GM18505 (cell line): ENCODE data around the gene SRPRB.

Experiments used
- ATAC-seq: cut with Tn5 transposase; IDR thresholded peaks from one replicate; pipeline ENCODE4 v1.9.1; 2021; ENCODE audit not compliant: unreplicated experiment
- POLR2A ChIP-seq: IDR thresholded peaks from 4 replicates; pipeline ENCODE4 v1.6.1; 2011; ENCODE audit warnings: borderline replicate concordance; ENCODE audit not compliant: insufficient read depth, insufficient read length; ENCODE audit errors: extremely low read depth

SRPRB gene

DNA sequence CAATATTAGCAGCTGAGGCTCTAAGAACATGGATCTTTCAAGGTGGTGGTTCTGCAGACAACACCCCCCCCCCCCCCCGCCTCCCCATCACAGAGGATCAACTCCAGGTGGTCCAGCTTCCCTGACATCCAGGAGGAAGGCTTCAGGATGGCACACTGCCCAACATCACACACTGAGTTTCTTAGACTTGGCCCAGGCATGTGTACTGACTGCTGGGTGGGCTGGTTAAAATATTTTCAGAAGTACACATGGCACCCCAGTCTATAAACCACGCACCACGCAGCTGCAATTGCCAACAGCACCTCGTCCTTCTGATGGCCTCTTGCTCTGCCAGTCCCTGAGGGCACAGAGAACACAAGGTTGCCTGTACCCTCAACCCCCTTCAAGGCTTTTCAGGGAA lies 22.1 kb downstream of the SRPRB start:
- no peak for TF ChIP-seq POLR2A
- ATAC-seq, result no peak

DNA sequence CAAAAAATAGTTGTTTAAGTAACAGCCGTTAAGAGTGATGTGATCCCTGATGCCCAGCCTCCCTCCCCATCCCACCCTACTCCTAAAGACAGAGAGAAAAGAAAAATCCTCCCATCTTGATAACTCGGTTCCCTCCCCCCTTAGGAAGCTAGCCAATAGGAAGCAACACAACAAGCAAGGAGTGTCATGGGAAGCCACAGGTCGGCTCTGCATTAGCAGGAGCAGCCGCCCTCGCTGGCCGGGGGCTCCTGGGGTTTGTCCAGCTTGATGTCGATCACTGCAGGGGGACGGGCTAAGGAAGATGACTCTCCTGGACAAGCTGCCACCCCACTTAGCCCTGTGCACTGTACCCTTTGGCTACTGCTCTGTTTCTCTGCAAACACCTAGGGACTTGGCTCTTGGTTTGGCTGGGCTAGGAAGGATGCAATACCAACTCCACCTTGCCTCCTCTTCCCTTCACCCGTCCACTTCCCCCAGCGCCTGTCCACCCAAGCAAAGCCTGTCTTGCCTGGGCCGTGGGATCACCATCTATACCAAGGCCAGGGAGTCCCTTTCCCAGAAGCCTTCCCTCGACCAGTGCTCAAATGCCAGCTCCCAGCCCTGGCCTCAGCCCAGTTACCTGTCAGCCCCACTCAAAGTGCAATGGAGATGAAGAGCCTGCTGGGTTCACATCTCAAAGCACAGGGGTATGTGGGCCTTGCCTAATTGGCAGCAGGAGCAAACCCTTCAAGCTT lies 23.1 kb downstream of the SRPRB start:
- ATAC-seq, result no peak
- no peak for TF ChIP-seq POLR2A

DNA sequence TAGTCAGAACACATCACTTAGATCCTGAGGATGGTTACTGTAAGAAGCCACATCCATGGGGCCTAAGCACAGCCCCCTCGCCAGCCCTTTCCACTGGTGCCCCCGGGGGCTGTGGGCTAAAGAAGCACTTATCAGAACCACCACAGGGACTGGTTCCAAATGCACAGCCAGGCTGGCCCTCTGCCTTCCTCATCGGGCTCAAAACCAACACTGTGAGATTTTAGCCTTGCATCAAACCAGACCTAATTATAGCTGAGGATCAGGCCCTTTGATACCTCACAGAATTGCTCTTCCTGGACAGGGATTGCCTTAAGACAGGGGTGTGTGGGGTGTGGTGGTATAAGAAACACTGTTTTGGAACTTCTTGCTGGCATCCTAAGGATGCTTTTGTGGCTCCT lies 23.7 kb downstream of the SRPRB start:
- no peak for ATAC-seq
- no peak for TF ChIP-seq POLR2A

DNA sequence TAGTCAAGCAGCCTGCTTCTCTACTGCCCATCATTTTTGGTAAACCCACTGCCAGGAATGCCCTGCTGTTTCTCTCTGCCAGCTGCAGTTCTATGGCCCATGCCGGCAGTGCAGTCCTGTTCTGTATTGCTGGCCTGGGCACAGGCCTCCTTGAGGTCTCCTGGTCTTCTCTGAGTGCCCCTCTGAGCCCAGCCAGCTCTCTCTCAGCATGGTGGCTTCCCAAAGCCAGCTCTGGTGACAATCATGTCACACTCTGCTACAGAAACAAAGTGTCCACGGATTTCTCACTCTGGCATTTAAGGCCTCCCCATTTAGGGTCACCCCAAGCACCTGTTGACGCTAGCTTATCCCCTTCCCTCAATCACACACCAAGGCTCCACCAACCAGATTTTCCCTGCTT lies 24.5 kb downstream of the SRPRB start:
- no peak for TF ChIP-seq POLR2A
- no peak for ATAC-seq

DNA sequence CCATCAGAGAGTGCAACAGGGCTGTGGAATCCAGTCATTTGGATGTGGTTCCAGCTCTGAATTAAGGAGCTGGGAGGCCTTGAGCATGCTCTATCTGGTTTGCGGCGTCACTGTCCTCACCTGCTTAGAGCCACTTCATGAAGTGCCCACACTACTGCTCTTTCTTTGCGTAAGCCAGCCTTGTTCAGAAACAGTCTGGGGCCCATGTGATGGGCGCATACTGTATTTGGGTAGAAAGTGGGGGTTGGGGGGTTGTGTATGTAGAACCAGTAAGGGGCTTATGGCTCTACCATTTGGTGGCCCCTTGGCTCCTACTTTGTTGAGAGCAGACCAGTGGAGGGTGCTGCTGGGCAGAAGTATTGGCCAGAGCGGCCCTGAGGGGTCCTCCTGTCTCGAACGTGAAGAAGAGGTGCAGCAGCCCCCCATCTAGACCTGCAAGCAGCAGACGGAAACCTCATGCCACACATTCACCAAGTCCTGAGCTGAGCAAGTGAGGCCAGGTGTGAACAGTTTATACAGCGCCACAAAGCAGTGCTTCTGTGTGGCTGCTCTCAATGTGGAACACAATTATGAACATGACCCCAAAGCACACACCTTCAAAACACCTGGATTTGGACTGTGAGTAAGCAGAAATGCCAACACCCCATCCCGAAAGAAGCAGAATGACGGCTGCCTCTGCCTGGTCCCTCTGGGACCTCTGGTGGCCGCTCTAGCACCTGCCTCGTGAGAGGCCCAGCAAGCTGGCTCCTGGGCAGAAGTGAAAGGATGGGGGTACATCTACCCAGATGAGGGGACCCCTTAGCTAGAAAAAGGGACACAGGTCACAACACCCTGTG lies 26.6 kb downstream of the SRPRB start:
- no peak for ATAC-seq

DNA sequence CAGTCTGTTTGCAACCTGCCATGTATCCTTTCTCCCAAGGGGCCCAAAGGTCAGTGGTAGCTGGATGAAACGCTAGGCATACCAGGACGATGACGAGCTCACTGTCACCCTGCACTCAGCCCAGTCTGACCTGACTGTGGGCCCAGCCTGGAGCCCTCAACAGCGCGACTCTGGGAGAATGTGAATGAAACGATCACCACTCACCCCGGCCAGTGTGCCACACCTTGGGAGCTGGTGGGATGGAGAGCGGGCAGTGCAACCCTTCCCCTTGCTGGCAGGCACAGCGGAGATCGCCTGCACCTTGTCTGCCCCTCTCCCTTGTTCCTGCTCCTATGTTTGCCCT lies 27.2 kb downstream of the SRPRB start:
- TF ChIP-seq POLR2A, result no peak
- ATAC-seq, result no peak

More for the DNA sequence above, 26.6 kb downstream of the SRPRB start:
- no peak for TF ChIP-seq POLR2A

DNA sequence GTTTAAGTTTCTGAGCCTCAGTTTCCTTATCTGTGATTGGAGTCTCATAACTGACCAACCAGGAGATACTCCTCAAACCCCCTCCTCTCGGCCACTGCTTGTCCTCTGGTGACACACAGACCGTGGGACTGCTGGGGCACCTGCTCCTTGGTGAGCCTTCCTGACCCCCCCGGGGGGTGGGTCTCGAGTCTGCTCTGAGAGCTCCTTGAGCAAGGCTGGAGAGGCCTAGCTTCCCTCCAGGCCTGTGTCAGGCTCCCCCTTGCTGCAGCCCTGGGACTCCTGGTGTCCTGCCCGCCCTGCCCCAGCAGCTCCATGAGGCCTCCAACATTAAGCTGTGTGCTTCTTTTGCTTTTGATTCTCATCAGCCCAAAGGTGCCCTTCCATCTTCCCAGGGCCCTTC lies 27.7 kb downstream of the SRPRB start:
- no peak for TF ChIP-seq POLR2A
- no peak for ATAC-seq

DNA sequence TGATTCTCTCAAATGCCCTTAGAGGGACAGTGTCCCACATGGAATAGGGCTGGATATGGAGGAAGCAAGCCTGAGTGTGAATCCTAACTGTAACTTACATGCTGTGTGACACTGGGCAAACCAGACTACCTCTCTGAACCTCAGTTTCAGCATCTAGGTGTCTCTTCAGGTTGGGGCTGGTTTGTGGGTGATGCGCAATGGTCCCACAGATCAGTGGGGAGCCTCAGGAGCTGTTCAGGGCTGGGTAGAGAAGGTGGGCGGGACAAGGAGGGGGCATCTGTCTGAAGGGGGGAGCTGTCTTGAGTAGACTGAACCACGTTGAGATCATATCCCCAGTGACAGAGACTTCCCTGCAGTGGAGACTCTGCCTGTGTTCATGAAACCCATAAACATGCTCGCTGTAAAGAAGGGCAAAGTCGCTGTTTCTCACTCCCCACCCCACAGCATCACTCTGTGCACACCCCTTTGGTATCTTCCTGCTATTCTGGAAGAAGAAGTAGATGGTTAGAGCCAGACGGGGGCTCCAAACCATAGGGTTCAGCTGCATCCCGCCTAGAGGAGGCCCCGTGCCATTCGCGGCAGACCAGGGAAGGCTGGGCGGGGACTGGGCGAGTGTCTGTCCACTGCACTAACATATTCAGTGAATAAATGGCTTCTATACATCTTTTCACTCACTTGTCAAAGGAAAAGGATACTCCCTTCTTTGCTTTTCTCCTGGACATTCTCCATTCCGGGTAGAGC lies 28.4 kb downstream of the SRPRB start:
- TF ChIP-seq POLR2A, result no peak
- no peak for ATAC-seq

DNA sequence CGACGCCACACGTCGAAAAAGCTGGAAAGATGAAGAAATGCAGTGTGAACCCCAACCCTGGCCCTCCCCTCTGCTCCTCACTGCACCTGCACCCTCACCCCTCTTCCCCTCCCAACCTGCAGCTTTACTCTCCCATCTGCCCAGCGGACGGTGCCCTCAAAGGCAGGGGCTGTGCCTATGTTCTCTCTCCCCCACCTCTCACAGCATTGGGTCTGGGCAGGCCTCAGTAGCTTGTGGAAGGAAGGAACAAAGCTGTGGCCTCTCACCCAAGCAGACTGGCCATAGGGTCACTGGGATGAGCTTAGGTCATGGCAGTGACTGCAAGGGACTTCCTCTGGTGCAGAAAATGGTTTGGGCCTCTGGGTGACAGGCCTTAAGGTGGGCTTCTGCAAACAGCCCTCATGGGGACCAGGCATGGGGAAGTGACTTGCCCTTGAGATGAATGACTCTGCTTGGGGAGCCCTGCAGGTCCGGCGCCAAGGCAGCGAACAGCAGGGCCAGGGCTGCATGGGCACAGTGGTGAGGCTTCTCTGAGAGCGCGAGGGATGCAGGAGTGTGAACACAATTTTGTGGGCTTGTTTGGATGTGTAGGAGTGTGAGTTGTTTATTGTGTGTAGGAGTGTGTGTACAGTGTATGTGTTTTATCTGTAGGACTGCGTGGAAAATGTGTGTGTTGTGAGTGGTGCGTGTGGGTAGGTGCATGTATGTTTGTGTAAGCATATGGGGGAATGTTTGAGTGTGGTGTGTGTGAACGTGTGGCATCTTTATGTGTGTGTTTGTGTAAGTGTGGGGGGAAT lies 29.2 kb downstream of the SRPRB start:
- no peak for ATAC-seq
- no peak for TF ChIP-seq POLR2A

DNA sequence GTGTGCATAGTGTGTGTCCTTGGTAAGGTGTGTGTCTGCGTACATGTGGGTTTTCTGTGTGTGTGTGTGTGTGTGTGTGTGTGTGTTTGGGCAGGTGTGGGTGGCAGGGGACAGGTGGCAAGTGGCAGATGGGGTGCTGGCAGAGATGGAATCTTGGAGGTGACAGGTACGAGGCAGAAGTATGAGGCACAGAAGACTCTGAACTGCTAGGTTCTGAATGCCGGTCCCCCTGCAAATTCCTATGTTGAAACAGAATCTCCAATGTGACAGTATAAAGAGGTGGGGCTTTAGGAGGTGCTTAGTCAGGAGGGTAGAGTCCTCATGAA lies 29.8 kb downstream of the SRPRB start:
- no peak for TF ChIP-seq POLR2A
- no peak for ATAC-seq

DNA sequence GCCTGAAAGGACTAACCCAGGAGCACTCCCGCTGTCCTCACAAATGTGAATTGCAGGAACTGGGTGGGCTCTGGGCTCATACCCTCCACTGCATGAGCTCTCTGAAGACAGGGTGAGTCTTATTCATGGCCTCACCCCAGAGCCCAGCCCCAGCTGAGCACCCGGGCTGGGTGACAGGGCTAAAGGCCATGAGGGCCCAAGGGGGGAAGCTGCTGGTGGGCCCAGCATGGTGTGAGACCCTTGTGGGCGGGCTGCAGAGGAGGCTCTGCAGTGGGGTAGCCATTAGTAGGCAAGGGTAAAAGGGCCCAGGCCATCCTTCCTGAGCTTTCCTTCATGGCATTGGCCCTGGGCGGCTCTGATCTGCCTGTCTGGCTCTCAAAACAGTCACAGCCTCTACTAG lies 30.3 kb downstream of the SRPRB start:
- no peak for ATAC-seq
- no peak for TF ChIP-seq POLR2A

DNA sequence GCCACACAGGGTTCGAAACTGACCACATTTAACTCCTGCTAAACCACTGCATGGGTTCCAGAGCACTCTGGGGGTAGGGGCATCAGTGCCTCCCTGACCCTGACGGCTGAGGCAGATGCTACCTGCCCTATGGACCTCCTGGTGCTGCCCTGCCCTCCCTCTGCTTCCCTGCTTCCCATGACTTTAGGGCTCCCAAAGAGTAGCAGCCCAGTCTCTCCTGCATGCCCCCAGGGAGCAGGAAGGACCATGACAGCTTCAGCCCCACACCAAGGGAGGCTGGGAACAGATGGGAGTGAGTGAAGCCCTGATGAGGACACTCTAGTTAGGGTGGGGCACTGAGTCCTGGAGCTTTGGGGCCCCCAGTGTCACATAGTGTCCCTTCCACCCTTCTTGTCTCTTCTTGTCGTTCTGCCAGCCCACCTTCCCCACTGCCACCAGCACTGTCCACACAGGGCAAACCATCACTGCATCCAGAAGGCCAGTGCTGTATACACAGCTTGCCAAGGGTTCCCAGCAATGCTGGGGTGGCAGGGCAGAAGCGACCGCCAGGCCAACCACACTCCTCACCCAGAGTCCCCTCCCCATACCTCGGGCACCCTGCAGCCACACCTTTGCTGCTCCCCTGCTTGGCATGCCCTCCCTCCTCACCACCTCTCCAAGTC lies 31.0 kb downstream of the SRPRB start:
- TF ChIP-seq POLR2A, result no peak
- no peak for ATAC-seq
